ENCODE measurements around the gene IFITM5.
"Not testable (repeated sequence)": the region's sequence is repeated elsewhere in the genome, so short reads cannot be mapped to it uniquely, and the experiment has no call there.

IFITM5 gene

GRCh38 chr11:335779-336658 is 36.7 kb upstream of the IFITM5 start:
- peak; percentile 31 for DNase-seq
- H3K36me3 ChIP-seq (ENCODE audit: control insufficient read depth in 1 of 2, insufficient read depth in 2 of 2, low read depth in 1 of 2, low read length in 2 of 2) = no peaks in the 10 kb centered on the region
- H3K14ac ChIP-seq (ENCODE audit: low read length in 2 of 2) = no peak overlapping the region
- H3K27ac ChIP-seq (ENCODE audit: low read length, poor library complexity, severe bottlenecking) = peak overlapping the region; percentile 51
- no peaks in the 10 kb centered on the region for H3K79me1 ChIP-seq (replicated peaks; ENCODE audit: low read length, poor library complexity, severe bottlenecking)
- H3K27me3 ChIP-seq (ENCODE audit: control insufficient read depth in 1 of 2, insufficient read depth in 1 of 2, low read length in 2 of 2) = no peaks in the 10 kb centered on the region
- 60% methylated on average over 14 of the region's 15 CpGs for WGBS
- H3K4ac ChIP-seq (ENCODE audit: low read depth in 1 of 2, low read length in 2 of 2) = peak overlapping the region; percentile 9 to 32
- H4K91ac ChIP-seq (ENCODE audit: low read length) = peak overlapping the region; percentile 35
- H4K8ac ChIP-seq (ENCODE audit: low read length) = peak overlapping the region; percentile 58
- H3K23ac ChIP-seq (ENCODE audit: low read length in 2 of 2) = no peak overlapping the region
- peak overlapping the region; percentile 31 to 88 for H3K18ac ChIP-seq (ENCODE audit: low read depth in 1 of 2, low read length in 2 of 2)
- H3K9ac ChIP-seq (ENCODE audit: low read length) = peak overlapping the region; percentile 36
- H2BK12ac ChIP-seq (ENCODE audit: low read length in 2 of 2) = peak overlapping the region; percentile 34 to 61
- H3K4me2 ChIP-seq (ENCODE audit: low read length, poor library complexity, severe bottlenecking) = no peak overlapping the region
- H2AFZ ChIP-seq (ENCODE audit: low read depth, low read length) = no peak overlapping the region
- H2BK120ac ChIP-seq (ENCODE audit: low read depth, low read length) = peak overlapping the region; percentile 44
- H3K4me3 ChIP-seq (ENCODE audit: insufficient read depth in 1 of 2, low read depth in 1 of 2, low read length in 2 of 2) = peak overlapping the region in 1 of 2 experiments; percentile 28
- no peaks in the 10 kb centered on the region for H3K9me3 ChIP-seq (ENCODE audit: control insufficient read depth, low read length)
- no peak overlapping the region for H2BK15ac ChIP-seq (ENCODE audit: low read depth, poor library complexity, severe bottlenecking)
- H2BK5ac ChIP-seq (ENCODE audit: low read depth, low read length, poor library complexity, severe bottlenecking) = no peak overlapping the region
- H3K4me1 ChIP-seq (ENCODE audit: control insufficient read depth, insufficient read depth, low read depth, low read length) = peaks cover 13% of the 10 kb centered on the region
- H2AK5ac ChIP-seq (ENCODE audit: low read length, severe bottlenecking) = peak overlapping the region; percentile 5

- peaks cover 13% of the 10 kb centered on the region for H3K4me1 ChIP-seq (ENCODE audit: control insufficient read depth, insufficient read depth, low read depth, low read length)
- peak overlapping the region in 1 of 2 experiments; percentile 96 for H2BK12ac ChIP-seq (ENCODE audit: low read length in 2 of 2)
- H3K18ac ChIP-seq (ENCODE audit: low read depth in 1 of 2, low read length in 2 of 2) = peak overlapping the region; percentile 37 to 67
- peak; percentile 25 for DNase-seq
- H3K4me3 ChIP-seq (ENCODE audit: insufficient read depth in 1 of 2, low read depth in 1 of 2, low read length in 2 of 2) = peak overlapping the region in 1 of 2 experiments; percentile 16
- no peaks in the 10 kb centered on the region for H3K79me1 ChIP-seq (replicated peaks; ENCODE audit: low read length, poor library complexity, severe bottlenecking)
- no peak overlapping the region for H3K14ac ChIP-seq (ENCODE audit: low read length in 2 of 2)
- H2BK15ac ChIP-seq (ENCODE audit: low read depth, poor library complexity, severe bottlenecking) = peak overlapping the region; percentile 30
- H2BK120ac ChIP-seq (ENCODE audit: low read depth, low read length) = no peak overlapping the region
- no peak overlapping the region for H4K91ac ChIP-seq (ENCODE audit: low read length)
- no peaks in the 10 kb centered on the region for H3K9me3 ChIP-seq (ENCODE audit: control insufficient read depth, low read length)
- no peak overlapping the region for H3K4me2 ChIP-seq (ENCODE audit: low read length, poor library complexity, severe bottlenecking)
- H4K8ac ChIP-seq (ENCODE audit: low read length) = peak overlapping the region; percentile 59
- H3K27ac ChIP-seq (ENCODE audit: low read length, poor library complexity, severe bottlenecking) = no peak overlapping the region
- peak overlapping the region; percentile 20 for H3K9ac ChIP-seq (ENCODE audit: low read length)
- H3K23ac ChIP-seq (ENCODE audit: low read length in 2 of 2) = no peak overlapping the region
- H3K4ac ChIP-seq (ENCODE audit: low read depth in 1 of 2, low read length in 2 of 2) = peak overlapping the region; percentile 28 to 76
- H2AK5ac ChIP-seq (ENCODE audit: low read length, severe bottlenecking) = peak overlapping the region; percentile 36
- 28% methylated on average over 24 of the region's 25 CpGs for WGBS
- no peaks in the 10 kb centered on the region for H3K36me3 ChIP-seq (ENCODE audit: control insufficient read depth in 1 of 2, insufficient read depth in 2 of 2, low read depth in 1 of 2, low read length in 2 of 2)
- peak overlapping the region; percentile 66 for H2AFZ ChIP-seq (ENCODE audit: low read depth, low read length)
- H3K27me3 ChIP-seq (ENCODE audit: control insufficient read depth in 1 of 2, insufficient read depth in 1 of 2, low read length in 2 of 2) = no peaks in the 10 kb centered on the region
- H2BK5ac ChIP-seq (ENCODE audit: low read depth, low read length, poor library complexity, severe bottlenecking) = no peak overlapping the region
These were observed 35.1 kb upstream of the IFITM5 start for GRCh38 chr11:334264-334994.

DNA sequence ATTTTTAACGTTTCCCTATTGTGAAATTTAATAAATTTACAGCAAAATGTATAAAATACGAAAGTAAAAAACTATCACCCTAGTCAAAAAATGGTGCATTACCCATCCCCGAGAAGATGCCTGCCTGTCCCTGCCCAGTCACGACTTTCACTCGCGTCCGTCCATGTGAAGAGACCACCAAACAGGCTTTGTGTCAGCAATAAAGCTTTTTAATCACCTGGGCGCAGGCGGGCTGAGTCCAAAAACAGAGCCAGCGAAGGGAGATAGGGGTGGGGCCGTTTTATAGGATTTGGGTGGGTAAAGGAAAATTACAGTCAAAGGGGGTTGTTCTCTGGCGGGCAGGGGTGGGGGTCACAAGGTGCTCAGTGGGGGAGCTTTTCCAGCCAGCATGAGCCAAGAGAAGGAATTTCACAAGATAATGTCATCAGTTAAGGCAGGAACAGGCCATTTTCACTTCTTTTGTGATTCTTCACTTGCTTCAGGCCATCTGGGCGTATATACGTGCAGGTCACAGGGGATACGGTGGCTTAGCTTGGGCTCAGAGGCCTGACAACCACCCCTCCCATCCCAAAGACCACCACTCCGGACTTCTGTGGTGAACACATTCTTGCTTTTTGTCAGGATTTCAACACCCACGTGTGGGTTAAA is 34.4 kb upstream of the IFITM5 start:
- not testable (repeated sequence) for H3K36me3 ChIP-seq (ENCODE audit: control insufficient read depth in 1 of 2, insufficient read depth in 2 of 2, low read depth in 1 of 2, low read length in 2 of 2); H3K4me2 ChIP-seq (ENCODE audit: low read length, poor library complexity, severe bottlenecking); DNase-seq; H2BK5ac ChIP-seq (ENCODE audit: low read depth, low read length, poor library complexity, severe bottlenecking); H3K9ac ChIP-seq (ENCODE audit: low read length); H3K27ac ChIP-seq (ENCODE audit: low read length, poor library complexity, severe bottlenecking); H2BK120ac ChIP-seq (ENCODE audit: low read depth, low read length); H4K91ac ChIP-seq (ENCODE audit: low read length); H4K8ac ChIP-seq (ENCODE audit: low read length); H3K4me3 ChIP-seq (ENCODE audit: insufficient read depth in 1 of 2, low read depth in 1 of 2, low read length in 2 of 2); H2AK5ac ChIP-seq (ENCODE audit: low read length, severe bottlenecking); H3K14ac ChIP-seq (ENCODE audit: low read length in 2 of 2); H3K79me1 ChIP-seq (replicated peaks; ENCODE audit: low read length, poor library complexity, severe bottlenecking); H3K27me3 ChIP-seq (ENCODE audit: control insufficient read depth in 1 of 2, insufficient read depth in 1 of 2, low read length in 2 of 2); H3K23ac ChIP-seq (ENCODE audit: low read length in 2 of 2); H3K9me3 ChIP-seq (ENCODE audit: control insufficient read depth, low read length)
- Histone ChIP-seq H3K4ac (ENCODE audit: low read depth in 1 of 2, low read length in 2 of 2) (peak overlapping the region; percentile 28 to 76), H3K4me1 (ENCODE audit: control insufficient read depth, insufficient read depth, low read depth, low read length) (peaks cover 13% of the 10 kb centered on the region), H3K18ac (ENCODE audit: low read depth in 1 of 2, low read length in 2 of 2) (peak overlapping the region in 1 of 2 experiments; percentile 27), H2BK12ac (ENCODE audit: low read length in 2 of 2) (peak overlapping the region in 1 of 2 experiments; percentile 96), H2BK15ac (ENCODE audit: low read depth, poor library complexity, severe bottlenecking) (peak overlapping the region; percentile 21), H2AFZ (ENCODE audit: low read depth, low read length) (peak overlapping the region; percentile 66)
- WGBS = 75% methylated on average over 16 of the region's 17 CpGs
